GM11168 (cell line): ENCODE data around the gene ZNF337.
"Not testable (repeated sequence)": the region's sequence is repeated elsewhere in the genome, so short reads cannot be mapped to it uniquely, and the experiment has no call there.

Source experiments
- in situ Hi-C: fragments of 300-500 bp; cut with MboI; formaldehyde crosslinking; loops from one replicate; pipeline ENCODE4 v1.12.0; 2022; ENCODE audit warnings: low sequenced_read_pairs; ENCODE audit not compliant: unreplicated experiment

Gene ZNF337

DNA sequence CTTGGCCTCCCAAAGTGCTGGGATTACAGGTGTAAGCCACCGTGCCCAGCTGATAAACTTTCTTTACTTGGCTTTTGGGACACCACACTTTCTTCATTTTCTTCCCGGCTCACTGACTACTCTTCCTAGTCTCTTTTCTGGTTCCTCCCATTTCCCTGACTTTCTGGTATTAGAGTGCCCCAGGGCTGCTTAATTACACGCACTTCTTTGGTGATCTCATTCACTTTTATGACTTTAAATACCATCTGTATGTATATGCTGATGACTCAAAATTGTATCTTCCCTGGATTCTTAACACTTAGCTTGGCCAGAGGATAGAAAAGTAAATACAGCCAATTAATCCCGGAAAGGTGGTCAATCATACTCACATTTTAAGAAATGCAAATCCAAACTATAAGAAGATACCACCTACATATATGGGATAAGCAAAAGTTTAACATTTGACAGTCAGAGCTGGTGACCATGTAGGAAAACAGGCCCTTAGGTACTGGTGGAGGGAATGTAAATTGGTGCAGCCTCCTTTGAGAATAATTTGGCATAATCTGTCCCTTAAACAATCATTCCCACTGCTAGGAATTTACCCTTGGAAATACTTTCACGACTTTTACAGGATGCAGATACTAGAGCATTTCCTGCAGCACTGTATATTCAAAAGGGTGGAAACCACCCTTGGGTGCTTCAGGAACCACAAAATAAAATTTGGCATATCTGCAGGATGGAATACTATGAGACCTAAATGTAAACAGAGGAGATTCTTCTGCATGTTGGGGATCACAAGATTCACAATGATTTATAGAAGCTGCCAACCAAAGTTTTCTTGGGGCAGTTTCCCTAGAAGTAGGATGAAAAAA is 63.5 kb downstream of the ZNF337 start:
- in situ Hi-C loops, result no loop called here

DNA sequence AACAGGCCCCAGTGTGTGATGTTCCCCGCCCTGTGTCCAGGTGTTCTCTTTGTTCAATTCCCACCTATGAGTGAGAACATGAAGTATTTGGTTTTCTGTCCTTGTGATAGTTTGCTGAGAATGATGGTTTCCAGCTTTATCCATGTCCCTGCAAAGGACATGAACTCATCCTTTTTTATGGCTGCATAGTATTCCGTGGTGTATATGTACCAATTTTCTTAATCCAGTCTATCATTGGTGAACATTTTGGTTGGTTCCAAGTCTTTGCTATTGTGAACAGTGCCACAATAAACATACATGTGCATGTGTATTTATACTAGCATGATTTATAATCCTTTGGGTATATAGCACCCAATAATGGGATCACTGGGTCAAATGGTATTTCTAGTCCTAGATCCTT is 66.0 kb downstream of the ZNF337 start:
- in situ Hi-C loops, result not testable (repeated sequence)

DNA sequence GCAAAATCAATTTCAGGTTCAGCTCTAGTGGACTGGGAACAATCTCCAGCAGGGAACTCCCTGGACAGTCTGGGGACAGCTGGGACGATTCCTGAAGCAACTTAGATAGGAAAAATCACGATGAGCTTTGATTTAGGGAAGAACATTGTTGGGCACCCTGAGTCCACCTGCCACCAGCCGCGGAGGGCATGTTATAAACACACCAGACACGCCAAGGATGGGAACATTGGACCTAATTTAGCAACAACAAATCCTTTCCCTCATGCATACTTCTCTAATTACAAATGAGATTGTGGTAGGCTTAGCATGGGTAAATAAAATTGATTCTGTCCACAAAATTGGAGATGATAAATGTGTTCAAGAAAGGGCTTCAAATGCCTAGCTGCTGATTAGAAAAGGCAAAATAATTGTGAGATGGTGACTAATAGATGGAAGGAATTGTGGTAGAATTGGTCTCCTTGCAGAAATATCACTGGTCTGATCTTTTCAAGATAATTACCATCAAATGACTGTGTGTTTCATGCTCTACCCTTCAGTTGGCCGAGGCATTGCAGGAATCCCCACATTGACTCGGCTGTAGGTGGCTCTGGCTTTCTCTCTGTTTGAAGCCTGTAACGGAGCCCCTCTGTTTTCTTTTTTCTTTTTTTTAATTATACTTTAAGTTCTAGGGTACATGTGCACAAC is 66.7 kb downstream of the ZNF337 start:
- in situ Hi-C loops, result no loop called here

DNA sequence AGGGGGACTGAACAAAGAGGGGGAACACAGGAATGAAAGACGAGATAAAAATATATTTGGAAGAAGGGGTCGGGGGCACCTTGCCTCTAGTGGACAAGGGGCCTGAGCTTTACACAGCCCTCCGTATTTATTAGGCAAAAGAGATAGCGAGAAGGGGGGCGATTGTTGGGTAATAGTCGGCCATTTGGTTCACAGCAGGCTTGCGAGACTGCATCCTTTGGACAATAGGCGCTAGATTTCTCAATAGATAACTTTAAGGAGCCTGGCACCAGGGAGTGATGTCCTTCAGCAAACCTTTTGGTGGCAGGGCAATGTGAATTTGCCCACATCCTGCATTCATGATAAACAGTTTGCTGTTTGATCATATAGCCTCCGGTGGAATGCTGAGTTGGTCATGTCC is 69.9 kb downstream of the ZNF337 start:
- in situ Hi-C loops, result no loop called here

DNA sequence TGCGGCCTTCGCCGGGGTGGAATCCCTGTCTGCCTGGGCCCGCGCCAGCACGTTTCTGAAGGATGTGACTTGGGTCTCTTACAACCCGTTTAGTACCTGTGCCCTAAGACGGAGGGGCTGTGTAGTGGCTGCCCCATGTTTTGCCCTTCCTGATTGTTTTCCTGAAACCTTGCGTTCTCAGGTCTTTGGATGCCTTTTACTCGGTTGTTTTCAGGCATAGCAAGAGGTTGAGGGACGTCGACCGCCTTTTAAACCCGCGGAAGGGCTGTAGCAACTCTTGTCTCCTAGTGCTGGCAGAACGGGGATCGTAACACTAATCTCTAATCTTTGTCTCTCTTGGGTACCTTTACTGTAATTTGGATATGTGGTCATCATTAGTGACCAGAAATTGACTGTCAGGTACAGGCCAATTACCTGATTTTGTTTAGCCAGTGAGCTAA is 72.1 kb downstream of the ZNF337 start:
- in situ Hi-C loops, result no loop called here
